Activated naive CD8-positive, alpha-beta T cell treated with anti-CD3 and anti-CD28 coated beads, Interleukin-2, amount 50 U/mL, for 24 hours (primary cell): ENCODE measurements around the gene CALML3.

Source experiments
- ATAC-seq: fragments of 150-1000 bp; cut with Tn5 transposase; one replicate; pipeline ENCODE4 v1.10.0; 2021
- DNase-seq: peaks from one replicate; pipeline ENCODE4 v3.0.0; 2021
- H3K27ac Mint-ChIP-seq: one replicate; pipeline ENCODE4 v1.8.0; 2021; ENCODE audit warnings: mild to moderate bottlenecking, mixed read lengths
- H3K27me3 Mint-ChIP-seq: one replicate; pipeline ENCODE4 v1.8.0; 2021; ENCODE audit warnings: mixed read lengths
- H3K36me3 Mint-ChIP-seq: one replicate; pipeline ENCODE4 v1.8.0; 2021; ENCODE audit warnings: low read depth, mixed read lengths
- H3K4me1 Mint-ChIP-seq: one replicate; pipeline ENCODE4 v1.8.0; 2021; ENCODE audit warnings: mixed read lengths
- H3K4me3 Mint-ChIP-seq: one replicate; pipeline ENCODE4 v1.8.0; 2021; ENCODE audit warnings: mild to moderate bottlenecking, moderate library complexity, mixed read lengths
- H3K9me3 Mint-ChIP-seq: one replicate; pipeline ENCODE4 v1.8.0; 2021; ENCODE audit warnings: mixed read lengths

The CALML3 gene

GRCh38 chr10:5545426-5545777 is 20.6 kb downstream of the CALML3 start:
- Mint-ChIP-seq H3K4me1 (peaks cover 2% of the 10 kb centered on the region), H3K9me3 (peaks cover 18% of the 10 kb centered on the region), H3K27me3 (peaks cover 4% of the 10 kb centered on the region), H3K36me3 (peaks cover 3% of the 10 kb centered on the region), H3K27ac (no peak overlapping the region), H3K4me3 (no peak overlapping the region)
- DNase-seq (no peak), ATAC-seq (no peak)

GRCh38 chr10:5545778-5546710 is 21.3 kb downstream of the CALML3 start:
- Mint-ChIP-seq H3K27me3 (peaks cover 4% of the 10 kb centered on the region), H3K27ac (no peak overlapping the region), H3K4me3 (no peak overlapping the region), H3K4me1 (peaks cover 6% of the 10 kb centered on the region), H3K9me3 (peaks cover 18% of the 10 kb centered on the region), H3K36me3 (peaks cover 3% of the 10 kb centered on the region)
- DNase-seq (no peak), ATAC-seq (no peak)

- DNase-seq = no peak
- no peak for ATAC-seq
- Mint-ChIP-seq H3K36me3 (peaks cover 2% of the 10 kb centered on the region), H3K4me3 (no peak overlapping the region), H3K9me3 (peaks cover 13% of the 10 kb centered on the region), H3K27me3 (peaks cover 4% of the 10 kb centered on the region), H3K27ac (no peak overlapping the region), H3K4me1 (peaks cover 17% of the 10 kb centered on the region)
Observed at GRCh38 chr10:5546891-5547680, 22.3 kb downstream of the CALML3 start.

GRCh38 chr10:5547681-5547930 is 22.8 kb downstream of the CALML3 start:
- Mint-ChIP-seq H3K4me3 (no peak overlapping the region), H3K9me3 (peaks cover 9% of the 10 kb centered on the region), H3K4me1 (peaks cover 22% of the 10 kb centered on the region), H3K27me3 (peaks cover 4% of the 10 kb centered on the region), H3K27ac (no peak overlapping the region), H3K36me3 (no peaks in the 10 kb centered on the region)
- no peak for ATAC-seq
- DNase-seq = no peak

GRCh38 chr10:5547931-5548660 is 23.3 kb downstream of the CALML3 start:
- Mint-ChIP-seq H3K27me3 (peaks cover 4% of the 10 kb centered on the region), H3K27ac (no peak overlapping the region), H3K4me3 (no peak overlapping the region), H3K9me3 (peaks cover 5% of the 10 kb centered on the region), H3K36me3 (no peaks in the 10 kb centered on the region), H3K4me1 (peaks cover 27% of the 10 kb centered on the region)
- no peak for DNase-seq
- no peak for ATAC-seq

GRCh38 chr10:5549462-5550249 is 24.9 kb downstream of the CALML3 start:
- ATAC-seq (no peak), DNase-seq (no peak)
- Mint-ChIP-seq H3K27ac (no peak overlapping the region), H3K4me1 (peaks cover 28% of the 10 kb centered on the region), H3K9me3 (no peaks in the 10 kb centered on the region), H3K27me3 (peaks cover 4% of the 10 kb centered on the region), H3K36me3 (no peaks in the 10 kb centered on the region), H3K4me3 (no peak overlapping the region)

- Mint-ChIP-seq H3K27ac (no peak overlapping the region), H3K4me1 (peaks cover 28% of the 10 kb centered on the region), H3K36me3 (no peaks in the 10 kb centered on the region), H3K4me3 (no peak overlapping the region), H3K27me3 (peaks cover 4% of the 10 kb centered on the region), H3K9me3 (no peaks in the 10 kb centered on the region)
- DNase-seq (no peak), ATAC-seq (no peak)
Observed at GRCh38 chr10:5550250-5550545, 25.4 kb downstream of the CALML3 start.

- no peaks in the 10 kb centered on the region for H3K9me3 Mint-ChIP-seq
- H3K36me3 Mint-ChIP-seq = no peaks in the 10 kb centered on the region
- H3K27ac Mint-ChIP-seq = no peak overlapping the region
- peaks cover 4% of the 10 kb centered on the region for H3K27me3 Mint-ChIP-seq
- DNase-seq (no peak), ATAC-seq (no peak)
- H3K4me1 Mint-ChIP-seq = peaks cover 28% of the 10 kb centered on the region
- no peak overlapping the region for H3K4me3 Mint-ChIP-seq
Observed at GRCh38 chr10:5550621-5551530, 26.1 kb downstream of the CALML3 start.

GRCh38 chr10:5551531-5552375 is 27.0 kb downstream of the CALML3 start:
- Mint-ChIP-seq H3K4me1 (peaks cover 28% of the 10 kb centered on the region), H3K9me3 (no peaks in the 10 kb centered on the region), H3K36me3 (no peaks in the 10 kb centered on the region), H3K27ac (peak overlapping the region; percentile 66), H3K27me3 (peaks cover 1% of the 10 kb centered on the region), H3K4me3 (no peak overlapping the region)
- ATAC-seq (peak; percentile 59), DNase-seq (peak; percentile 79)

GRCh38 chr10:5552376-5553321 is 27.9 kb downstream of the CALML3 start:
- DNase-seq = no peak
- Mint-ChIP-seq H3K4me3 (no peak overlapping the region), H3K27ac (no peak overlapping the region), H3K27me3 (no peaks in the 10 kb centered on the region), H3K4me1 (peaks cover 28% of the 10 kb centered on the region), H3K9me3 (no peaks in the 10 kb centered on the region), H3K36me3 (no peaks in the 10 kb centered on the region)
- ATAC-seq = no peak

- Mint-ChIP-seq H3K27ac (no peak overlapping the region), H3K27me3 (no peaks in the 10 kb centered on the region), H3K4me3 (no peak overlapping the region), H3K4me1 (peaks cover 28% of the 10 kb centered on the region), H3K36me3 (no peaks in the 10 kb centered on the region), H3K9me3 (no peaks in the 10 kb centered on the region)
- DNase-seq = no peak
- ATAC-seq = no peak
Observed at GRCh38 chr10:5553400-5554170, 28.8 kb downstream of the CALML3 start.
